A549 (cell line): ENCODE results near the gene N4BP2L2. TPM values are rescaled to one million over a fixed set of nuclear protein-coding genes. Genes with fewer than 3 reads are reported as not detected.

Experiments
- ATAC-seq, 2 experiments: fragments of 200-7000 bp in 1 of 2; fragments of >200 bp in 1 of 2; cut with Nextera tagmentation in 1 of 2; cut with Tn5 transposase in 1 of 2; 3 replicates each; pipeline versions ENCODE4 v1.8.0 to v1.9.1; 2018 to 2020; ENCODE audit warnings: mild to moderate bottlenecking in 1 of 2, moderate library complexity in 1 of 2
- CTCF ChIA-PET: fragments of 300-600 bp; sonication (Branson Sonifier 250); formaldehyde crosslinking; extraction: SDS; loops from one replicate; lab custom pipeline; 2021; ENCODE audit warnings: antibody characterized with exemption, inconsistent platforms; lab: Yijun Ruan, JAX
- POLR2A ChIA-PET: fragments of 350-600 bp; formaldehyde crosslinking; extraction: SDS; loops from one replicate; lab custom pipeline; 2021; ENCODE audit warnings: antibody characterized with exemption, inconsistent platforms; lab: Yijun Ruan, JAX
- DNase-seq, 2 experiments: peaks; one replicate each; pipeline versions ENCODE4 v3.0.0 to v3.0.0-alpha.2; 2011 to 2016; ENCODE audit warnings: low read depth in 1 of 2, low spot score in 1 of 2
- FAIRE-seq: peaks from 2 replicates; lab custom pipeline; 2011; peaks lifted over from hg19 to GRCh38; lab: Jason Lieb, UNC
- H3K27ac ChIP-seq, 2 experiments: fragments of >200 bp; sonication (Bioruptor Twin); formaldehyde crosslinking; 3 replicates each; pipeline ENCODE4 v1.5.1; 2016 to 2017
- H3K4me1 ChIP-seq: fragments of >200 bp; sonication (Bioruptor Twin); formaldehyde crosslinking; 3 replicates; pipeline ENCODE4 v1.6.1; 2016
- H3K4me2 ChIP-seq: fragments of >200 bp; sonication (Bioruptor Twin); formaldehyde crosslinking; 3 replicates; pipeline ENCODE4 v1.6.1; 2016
- H3K4me3 ChIP-seq: fragments of >200 bp; sonication (Bioruptor Twin); formaldehyde crosslinking; 3 replicates; pipeline ENCODE4 v1.5.1; 2016
- H3K9me3 ChIP-seq: fragments of >200 bp; sonication (Bioruptor Twin); formaldehyde crosslinking; 3 replicates; pipeline ENCODE4 v1.6.1; 2016
- CBX8 ChIP-seq: fragments of 200-600 bp; sonication (generic); IDR thresholded peaks from 2 replicates; pipeline ENCODE4 v1.6.1; 2016
- CEBPB ChIP-seq, 2 experiments: fragments of >200 bp in 1 of 2; sonication (Bioruptor Twin) in 1 of 2; formaldehyde crosslinking in 1 of 2; IDR thresholded peaks; 2 replicates each; pipeline ENCODE4 v1.6.1; 2012 to 2016
- CHD2 ChIP-seq: fragments of 150-350 bp; IDR thresholded peaks from 2 replicates; pipeline ENCODE4 v1.6.1; 2014; ENCODE audit warnings: low read length; ENCODE audit not compliant: partially characterized antibody
- E2F6 ChIP-seq: IDR thresholded peaks from 2 replicates; pipeline ENCODE4 v1.6.1; 2012; ENCODE audit warnings: low read depth, borderline replicate concordance
- ELK1 ChIP-seq: fragments of 150-350 bp; IDR thresholded peaks from 2 replicates; pipeline ENCODE4 v1.6.1; 2014; ENCODE audit warnings: low read depth, mild to moderate bottlenecking, low read length
- EP300 ChIP-seq, 2 experiments: fragments of >200 bp; sonication (Bioruptor Twin); formaldehyde crosslinking; IDR thresholded peaks; 2 replicates in 1 of 2; 3 replicates in 1 of 2; pipeline ENCODE4 v1.6.1; 2016 to 2017
- HDAC2 ChIP-seq: fragments of 200-600 bp; sonication (generic); IDR thresholded peaks from 2 replicates; pipeline ENCODE4 v1.6.1; 2016
- HOXB13 ChIP-seq: fragments of 250-450 bp; sonication (Bioruptor Pico); IDR thresholded peaks from 2 replicates; pipeline ENCODE4 v1.5.0; 2020; ENCODE audit warnings: low read depth, mild to moderate bottlenecking, moderate library complexity
- HOXB5 ChIP-seq: fragments of 250-450 bp; sonication (Bioruptor Pico); IDR thresholded peaks from 2 replicates; pipeline ENCODE4 v1.5.0; 2020; ENCODE audit warnings: mild to moderate bottlenecking, moderate library complexity
- MAFK ChIP-seq: fragments of 450-650 bp; IDR thresholded peaks from 2 replicates; pipeline ENCODE4 v1.6.1; 2014; ENCODE audit not compliant: partially characterized antibody
- MAX ChIP-seq: IDR thresholded peaks from 2 replicates; pipeline ENCODE4 v1.6.1; 2012
- MAZ ChIP-seq: fragments of 150-350 bp; IDR thresholded peaks from 2 replicates; pipeline ENCODE4 v1.6.1; 2014; ENCODE audit warnings: antibody characterized with exemption, low read depth, low read length, borderline replicate concordance
- NFE2L2 ChIP-seq: fragments of 150-350 bp; conservative IDR thresholded peaks from 2 replicates; pipeline ENCODE4 v1.6.1; 2014; ENCODE audit warnings: low read length
- NR3C1 ChIP-seq: fragments of >200 bp; sonication (Bioruptor Twin); formaldehyde crosslinking; IDR thresholded peaks from 3 replicates; pipeline ENCODE4 v1.6.1; 2017
- PBX3 ChIP-seq: IDR thresholded peaks from 2 replicates; pipeline ENCODE4 v1.6.1; 2012
- PHF8 ChIP-seq: fragments of 200-600 bp; sonication (generic); IDR thresholded peaks from 2 replicates; pipeline ENCODE4 v1.6.1; 2016; ENCODE audit warnings: low read depth, mild to moderate bottlenecking, antibody characterized with exemption, moderate library complexity, borderline replicate concordance
- POLR2AphosphoS2 ChIP-seq: conservative IDR thresholded peaks from 2 replicates; pipeline ENCODE4 v1.6.1; 2012; ENCODE audit warnings: low read length, improper control_type of control experiment, inconsistent platforms
- RAD21 ChIP-seq, 2 experiments: fragments of >200 bp in 1 of 2; sonication (Bioruptor Twin) in 1 of 2; formaldehyde crosslinking in 1 of 2; IDR thresholded peaks in 1 of 2; conservative IDR thresholded peaks in 1 of 2; 2 replicates in 1 of 2; 3 replicates in 1 of 2; pipeline ENCODE4 v1.6.1; 2012 to 2018; ENCODE audit warnings: inconsistent platforms in 1 of 2
- SREBF2 ChIP-seq: fragments of 450-650 bp; IDR thresholded peaks from 2 replicates; pipeline ENCODE4 v1.6.1; 2014; ENCODE audit warnings: mild to moderate bottlenecking, moderate library complexity
- TFCP2L1 ChIP-seq: fragments of 250-450 bp; sonication (Bioruptor Pico); IDR thresholded peaks from 2 replicates; pipeline ENCODE4 v1.5.0; 2021; ENCODE audit warnings: mild to moderate bottlenecking
- TP53 ChIP-seq: fragments of 250-450 bp; sonication (Bioruptor Pico); IDR thresholded peaks from 2 replicates; pipeline ENCODE4 v1.5.0; 2021; ENCODE audit warnings: mild to moderate bottlenecking, moderate library complexity
- ZC3H11A ChIP-seq: fragments of 450-650 bp; IDR thresholded peaks from 2 replicates; pipeline ENCODE4 v1.6.1; 2014; ENCODE audit warnings: antibody characterized with exemption, mild to moderate bottlenecking
- ZFP36 ChIP-seq: fragments of 450-650 bp; IDR thresholded peaks from 2 replicates; pipeline ENCODE4 v1.6.1; 2014; ENCODE audit warnings: borderline replicate concordance; ENCODE audit not compliant: partially characterized antibody
- ZSCAN20 ChIP-seq: fragments of 250-450 bp; sonication (Bioruptor Pico); IDR thresholded peaks from 2 replicates; pipeline ENCODE4 v1.8.0; 2022; ENCODE audit warnings: mild to moderate bottlenecking, moderate library complexity
- WGBS: methylation state at CpG from one replicate; pipeline ENCODE4 v1.1.6; 2017; ENCODE audit errors: missing lambda C conversion rate; 5-methylcytosine and 5-hydroxymethylcytosine counted together
- polyA plus RNA-seq, 4 experiments: library from polyadenylated mRNA; depleted of rRNA in 3 of 4; stranded (reverse); fragments of >200 nt; fragmentation: RNase III in 1 of 4; extraction: RNeasy Plus Mini Kit Qiagen cat#74134 plus additional on column Dnase treatment in 1 of 4; gene quantifications; 2 replicates in 3 of 4; 3 replicates in 1 of 4; pipeline ENCODE4 v1.2.3, GENCODE V29; 2011 to 2017
- TF ChIP-seq, protein P1 (sequence below): fragments of >200 bp; sonication (Bioruptor Twin); formaldehyde crosslinking; IDR thresholded peaks from 2 replicates; pipeline ENCODE4 v1.6.1; 2016

The N4BP2L2 gene
- polyA plus RNA-seq, 2 of the 4 experiments (the other 2 are of a cell fraction), result 29.3 to 56.2 TPM

DNA sequence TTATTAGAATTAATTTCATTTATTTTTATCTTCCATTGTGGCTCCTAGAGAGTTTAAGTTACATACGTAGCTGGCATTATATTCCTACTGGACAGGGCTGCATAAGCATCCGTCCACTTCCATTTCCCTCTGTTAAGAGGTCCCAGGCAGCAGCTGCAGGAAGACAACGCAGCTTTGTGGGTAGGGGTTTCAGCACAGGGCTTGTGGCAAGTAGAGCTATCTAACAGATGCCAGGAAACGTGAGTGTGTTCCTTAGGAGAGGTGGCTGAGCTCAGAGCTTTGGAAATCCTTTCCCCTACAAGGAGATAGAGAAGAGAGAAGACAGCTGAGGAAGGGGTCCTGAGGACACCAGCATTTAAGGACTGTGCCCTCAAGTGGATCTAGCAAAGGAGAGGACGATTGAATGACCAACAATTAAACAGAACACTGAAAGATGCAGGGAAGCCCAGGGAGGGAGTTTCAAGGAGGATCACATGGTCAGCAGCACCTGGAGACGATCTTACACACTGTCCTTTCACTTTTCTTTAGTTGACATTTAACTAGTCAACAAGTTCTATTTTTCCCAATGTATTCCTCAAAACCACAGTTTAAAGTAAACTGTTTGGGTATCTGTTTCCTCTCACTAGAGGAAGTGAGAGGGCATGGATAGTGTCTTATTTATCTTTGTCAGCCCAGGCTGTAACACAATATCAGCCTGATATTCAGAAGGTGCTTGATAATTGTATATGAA, 108.4 kb downstream of the N4BP2L2 start:
- ATAC-seq, result no peak
- no peak for TF ChIP-seq MAX
- TF ChIP-seq ZFP36, result no peak
- no peak for TF ChIP-seq NFE2L2
- TF ChIP-seq HOXB13, result no peak
- TF ChIP-seq TFCP2L1 (CRISPR knock-in tag), result no peak
- no peak for TF ChIP-seq ELK1
- TF ChIP-seq HOXB5, result no peak
- no peak for TF ChIP-seq EP300 (IDR thresholded peaks at IDR 0.05)
- no peak for TF ChIP-seq MAZ
- TF ChIP-seq POLR2AphosphoS2, result no peak
- DNase-seq, result no peak
- Histone ChIP-seq H3K4me2 (no peak overlapping the region), H3K4me1 (no peaks in the 10 kb centered on the region), H3K27ac (no peak overlapping the region), H3K9me3 (no peaks in the 10 kb centered on the region), H3K4me3 (no peak overlapping the region)
- FAIRE-seq, result no peak
- POLR2A ChIA-PET, result no interaction called here
- CTCF ChIA-PET, result interaction anchor here (1.7 kb wide), 1 partner anchor 156 kb away, joined by 3 read pairs; no protein-coding TSS in a partner anchor
- WGBS, result 71% methylated on average over 6 of the region's 6 CpGs

DNA sequence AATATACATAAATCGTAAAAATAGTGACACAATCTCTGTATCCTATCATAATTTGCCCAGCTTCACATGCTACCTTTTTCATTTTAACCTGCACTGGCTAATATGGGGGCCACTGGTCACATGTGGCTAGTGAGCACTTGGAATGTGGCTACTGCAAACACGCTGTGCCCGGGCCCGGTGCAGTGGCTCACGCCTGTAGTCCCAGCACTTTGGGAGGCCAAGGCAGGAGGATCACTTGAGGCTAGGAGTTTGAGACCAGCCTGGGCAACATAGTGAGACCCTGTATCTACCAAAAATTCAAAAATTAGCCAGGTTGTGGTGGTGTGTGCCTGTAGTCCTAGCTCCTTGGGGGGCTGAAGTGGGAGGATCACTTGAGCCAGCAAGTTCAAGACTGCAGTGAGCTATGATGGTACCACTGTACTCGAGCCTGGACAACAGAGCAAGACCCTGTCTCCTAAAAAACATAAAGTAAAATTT, 109.1 kb downstream of the N4BP2L2 start:
- ATAC-seq (no peak), FAIRE-seq (no peak), DNase-seq (no peak)
- no peaks in the 10 kb centered on the region for H3K9me3 ChIP-seq
- H3K27ac ChIP-seq, result no peak overlapping the region
- no peak overlapping the region for H3K4me2 ChIP-seq
- WGBS, result 92% methylated on average over 6 of the region's 6 CpGs
- no peak overlapping the region for H3K4me3 ChIP-seq
- ChIA-PET CTCF (interaction anchor here (0.6 to 1.7 kb wide), 2 partner anchors 156 to 1312 kb away, joined by 3 read pairs; no protein-coding TSS in a partner anchor), POLR2A (no interaction called here)
- TF ChIP-seq PHF8 (no peak), ZSCAN20 (no peak), CHD2 (no peak), HOXB5 (no peak), NFE2L2 (no peak), CBX8 (no peak), NR3C1 (no peak), ELK1 (no peak), TP53 (CRISPR knock-in tag) (no peak), CEBPB (IDR thresholded peaks at IDR 0.05) (no peak), E2F6 (no peak), MAFK (no peak), ZFP36 (no peak), TFCP2L1 (CRISPR knock-in tag) (no peak), PBX3 (no peak), ZC3H11A (no peak), RAD21 (conservative IDR thresholded peaks at IDR 0.05 in 1 of 2, IDR thresholded peaks at IDR 0.05 in 1 of 2) (no peak), SREBF2 (no peak), HDAC2 (no peak)
- TF ChIP-seq, protein P1, sequence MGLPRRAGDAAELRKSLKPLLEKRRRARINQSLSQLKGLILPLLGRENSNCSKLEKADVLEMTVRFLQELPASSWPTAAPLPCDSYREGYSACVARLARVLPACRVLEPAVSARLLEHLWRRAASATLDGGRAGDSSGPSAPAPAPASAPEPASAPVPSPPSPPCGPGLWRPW, result no peak
- no peaks in the 10 kb centered on the region for H3K4me1 ChIP-seq
